Ascending aorta (tissue), 2 donors: ENCODE results near the gene DNTT. TPM values are rescaled to one million over a fixed set of nuclear protein-coding genes. Genes with fewer than 3 reads are reported as not detected.

ENCODE experiments used
- DNase-seq, 2 donors: peaks; one replicate each; pipeline ENCODE4 v3.0.0-alpha.2; 2019; ENCODE audit warnings: low spot score in 2 of 2
- H3K27ac ChIP-seq, 2 donors: fragments of 200-600 bp; sonication (generic); one replicate each; pipeline ENCODE4 v1.5.1; 2016 to 2017; ENCODE audit warnings: mild to moderate bottlenecking in 1 of 2
- H3K27me3 ChIP-seq: fragments of 200-600 bp; sonication (generic); one replicate; pipeline ENCODE4 v1.5.1; 2017
- H3K36me3 ChIP-seq, 2 donors: fragments of 200-600 bp; sonication (generic); one replicate each; pipeline ENCODE4 v1.5.1; 2016
- H3K4me1 ChIP-seq, 2 donors: fragments of 200-600 bp; sonication (generic); one replicate each; pipeline ENCODE4 v1.5.1; 2016 to 2017; ENCODE audit warnings: mild to moderate bottlenecking in 1 of 2
- H3K4me3 ChIP-seq, 2 donors: fragments of 200-600 bp; sonication (generic); one replicate each; pipeline ENCODE4 v1.5.1; 2016 to 2017; ENCODE audit warnings: mild to moderate bottlenecking in 1 of 2
- H3K9me3 ChIP-seq, 2 donors: fragments of 200-600 bp; sonication (generic); one replicate each; pipeline ENCODE4 v1.5.1; 2016
- CTCF ChIP-seq, 3 experiments: fragments of 200-600 bp in 2 of 3; fragments of 450-650 bp in 1 of 3; sonication (generic) in 2 of 3; IDR thresholded peaks; one replicate each; pipeline ENCODE4 v1.5.1; 2016 to 2019; ENCODE audit warnings: antibody characterized with exemption in 3 of 3, mild to moderate bottlenecking in 1 of 3, moderate library complexity in 1 of 3
- intact Hi-C: fragments of 100-400 bp; cut with DNase I; formaldehyde crosslinking; loops from one replicate; pipeline ENCODE4 v1.15.1; 2023
- total RNA-seq: library from RNA; depleted of rRNA; stranded (reverse); fragments of >200 nt; gene quantifications from one replicate; pipeline ENCODE4 v1.1.0, GENCODE V29; 2016

Gene DNTT
- total RNA-seq, 1 donor from 2014 or later: not detected

GRCh38 chr10:96260014-96260413 lies 44.2 kb upstream of the DNTT start:
- intact Hi-C loops: no loop called here
- H3K4me1 ChIP-seq: peaks cover 3 to 14% of the 10 kb centered on the region in 2 donors
- H3K9me3 ChIP-seq: no peaks in the 10 kb centered on the region
- H3K4me3 ChIP-seq: no peak overlapping the region
- H3K36me3 ChIP-seq: no peaks in the 10 kb centered on the region
- H3K27ac ChIP-seq: no peak overlapping the region
- no peaks in the 10 kb centered on the region for H3K27me3 ChIP-seq
- DNase-seq: no peak
- TF ChIP-seq CTCF (IDR thresholded peaks at IDR 0.05): no peak

- intact Hi-C loops: no loop called here
- Histone ChIP-seq H3K27ac (no peak overlapping the region), H3K4me3 (no peak overlapping the region), H3K27me3 (no peaks in the 10 kb centered on the region), H3K9me3 (no peaks in the 10 kb centered on the region), H3K36me3 (no peaks in the 10 kb centered on the region), H3K4me1 (peaks cover 3 to 14% of the 10 kb centered on the region in 2 donors)
- no peak for TF ChIP-seq CTCF (IDR thresholded peaks at IDR 0.05)
- no peak for DNase-seq
Measured at GRCh38 chr10:96261132-96261531, 43.1 kb upstream of the DNTT start.

GRCh38 chr10:96261930-96262329 lies 42.3 kb upstream of the DNTT start:
- no peaks in the 10 kb centered on the region for H3K36me3 ChIP-seq
- intact Hi-C loops: no loop called here
- no peaks in the 10 kb centered on the region for H3K27me3 ChIP-seq
- no peak overlapping the region for H3K27ac ChIP-seq
- DNase-seq: no peak
- H3K9me3 ChIP-seq: no peaks in the 10 kb centered on the region
- no peak overlapping the region for H3K4me3 ChIP-seq
- H3K4me1 ChIP-seq: peaks cover 3 to 14% of the 10 kb centered on the region in 2 donors
- TF ChIP-seq CTCF (IDR thresholded peaks at IDR 0.05): no peak

GRCh38 chr10:96263176-96263575 lies 41.1 kb upstream of the DNTT start:
- intact Hi-C loops: no loop called here
- H3K4me3 ChIP-seq: no peak overlapping the region
- DNase-seq: no peak
- H3K27ac ChIP-seq: no peak overlapping the region
- no peaks in the 10 kb centered on the region for H3K27me3 ChIP-seq
- H3K36me3 ChIP-seq: no peaks in the 10 kb centered on the region
- TF ChIP-seq CTCF (IDR thresholded peaks at IDR 0.05): no peak
- H3K4me1 ChIP-seq: peaks cover 0 to 12% of the 10 kb centered on the region in 2 donors
- no peaks in the 10 kb centered on the region for H3K9me3 ChIP-seq

GRCh38 chr10:96263669-96264068 lies 40.6 kb upstream of the DNTT start:
- intact Hi-C loops: no loop called here
- H3K4me1 ChIP-seq: peaks cover 0 to 9% of the 10 kb centered on the region in 2 donors
- no peak for DNase-seq
- no peaks in the 10 kb centered on the region for H3K9me3 ChIP-seq
- no peak overlapping the region for H3K4me3 ChIP-seq
- H3K27me3 ChIP-seq: no peaks in the 10 kb centered on the region
- no peaks in the 10 kb centered on the region for H3K36me3 ChIP-seq
- TF ChIP-seq CTCF (IDR thresholded peaks at IDR 0.05): no peak
- no peak overlapping the region for H3K27ac ChIP-seq

- no peaks in the 10 kb centered on the region for H3K27me3 ChIP-seq
- no peak for TF ChIP-seq CTCF (IDR thresholded peaks at IDR 0.05)
- H3K9me3 ChIP-seq: no peaks in the 10 kb centered on the region
- peaks cover 0 to 5% of the 10 kb centered on the region in 2 donors for H3K4me1 ChIP-seq
- intact Hi-C loops: no loop called here
- no peak overlapping the region for H3K4me3 ChIP-seq
- H3K36me3 ChIP-seq: no peaks in the 10 kb centered on the region
- no peak for DNase-seq
- no peak overlapping the region for H3K27ac ChIP-seq
Measured at GRCh38 chr10:96264938-96265337, 39.3 kb upstream of the DNTT start.
